Gastroesophageal sphincter (tissue), 3 donors: ENCODE results near the gene DYRK1A.
"Not testable (repeated sequence)": the region's sequence is repeated elsewhere in the genome, so short reads cannot be mapped to it uniquely, and the experiment has no call there.

Source experiments
- CTCF ChIP-seq, 4 experiments: fragments of 200-600 bp in 2 of 4; fragments of 450-650 bp in 2 of 4; sonication (generic) in 1 of 4; IDR thresholded peaks; one replicate each; pipeline ENCODE4 v1.5.1; 2017 to 2019; ENCODE audit warnings: antibody characterized with exemption in 4 of 4, mild to moderate bottlenecking in 2 of 4, moderate library complexity in 2 of 4
- EP300 ChIP-seq: sonication (generic); formaldehyde crosslinking; IDR thresholded peaks from one replicate; pipeline ENCODE4 v1.6.1; 2017; ENCODE audit warnings: antibody characterized with exemption, mild to moderate bottlenecking
- POLR2A ChIP-seq, 2 donors: fragments of 450-650 bp; IDR thresholded peaks; one replicate each; pipeline ENCODE4 v1.6.1; 2017; ENCODE audit warnings: antibody characterized with exemption in 2 of 2, mild to moderate bottlenecking in 2 of 2, moderate library complexity in 1 of 2

GRCh38 chr21:37328147-37328546 is 38.4 kb upstream of the DYRK1A start:
- not testable (repeated sequence) for TF ChIP-seq CTCF (IDR thresholded peaks at IDR 0.05); POLR2A (IDR thresholded peaks at IDR 0.05); EP300
